Putamen (tissue), 1 donor: Measurements from ENCODE around the gene SLC15A1.

Source experiments
- DNase-seq: peaks from one replicate; pipeline ENCODE4 v3.0.0-alpha.2; 2016; ENCODE audit warnings: low spot score

The SLC15A1 gene

DNA sequence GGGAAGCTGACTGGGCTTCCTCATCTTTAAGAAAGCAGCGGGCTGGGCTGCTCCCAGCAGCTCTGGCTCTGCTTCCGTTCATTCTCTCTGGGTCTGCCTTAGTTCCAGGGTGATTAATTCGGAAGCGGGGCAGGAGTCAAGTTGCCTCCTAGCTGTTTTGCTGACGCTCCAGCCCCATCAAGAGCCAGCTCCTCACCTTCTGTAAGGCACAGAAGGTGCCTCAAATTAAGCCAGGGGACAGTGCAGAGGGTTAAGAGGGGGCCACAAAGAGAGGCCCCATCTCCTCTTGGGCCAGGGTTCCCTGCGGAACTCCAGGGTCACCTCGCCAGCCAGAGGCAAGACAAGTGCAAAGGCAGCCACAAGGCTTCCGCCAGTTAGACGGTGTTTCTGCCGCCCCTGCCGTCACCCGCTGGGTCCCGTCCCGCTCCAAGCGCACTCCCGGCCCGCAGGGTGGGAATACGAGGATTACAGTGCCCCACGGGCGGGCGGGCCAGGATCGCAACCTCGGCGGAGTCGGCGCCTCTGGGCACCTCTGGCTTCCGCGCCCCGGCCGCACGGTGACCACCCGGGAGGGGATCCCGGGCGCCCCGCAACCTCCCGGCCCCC lies 508 bp downstream of the SLC15A1 start:
- no peak for DNase-seq

- DNase-seq = no peak
Measured at GRCh38 chr13:98751367-98751782, 1.1 kb downstream of the SLC15A1 start.

DNA sequence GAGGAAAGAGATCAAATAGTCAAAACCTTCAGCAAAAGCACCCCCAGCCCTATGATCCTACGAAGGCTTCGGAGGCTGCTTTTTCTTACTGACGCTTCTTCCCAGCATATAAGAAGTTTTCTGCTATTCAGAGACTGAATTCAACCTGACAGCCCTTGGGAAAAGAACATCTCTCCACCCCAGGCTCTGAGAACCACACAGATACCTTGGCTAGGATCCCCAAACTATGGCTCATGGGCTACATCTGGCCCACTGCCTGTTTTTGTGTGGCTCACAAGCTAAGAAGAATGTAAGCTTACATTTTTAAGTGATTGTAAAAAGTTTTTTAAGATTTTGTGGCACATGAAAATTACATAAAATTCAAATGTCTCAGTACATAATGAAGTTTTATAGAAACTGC lies 3.0 kb downstream of the SLC15A1 start:
- DNase-seq = no peak

DNA sequence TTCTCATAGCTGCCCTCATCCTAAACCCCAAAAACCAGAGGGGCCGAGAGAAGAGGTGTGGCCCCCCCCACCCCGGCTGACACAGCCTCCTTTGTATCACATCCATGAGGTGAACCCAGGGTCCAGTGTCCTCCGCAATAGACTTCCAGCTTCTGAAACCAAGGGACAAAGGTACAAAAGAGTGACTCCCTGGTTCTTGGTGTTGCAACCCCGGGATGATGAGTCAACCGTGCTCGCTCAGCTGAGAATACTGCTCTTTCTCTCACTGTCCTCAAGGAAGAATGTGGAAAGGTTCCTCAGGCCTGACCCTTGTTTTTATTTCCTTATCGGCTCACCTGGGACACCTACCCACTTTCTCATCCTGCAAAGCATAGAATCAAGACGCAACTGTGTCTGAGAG lies 5.5 kb downstream of the SLC15A1 start:
- DNase-seq = no peak

DNA sequence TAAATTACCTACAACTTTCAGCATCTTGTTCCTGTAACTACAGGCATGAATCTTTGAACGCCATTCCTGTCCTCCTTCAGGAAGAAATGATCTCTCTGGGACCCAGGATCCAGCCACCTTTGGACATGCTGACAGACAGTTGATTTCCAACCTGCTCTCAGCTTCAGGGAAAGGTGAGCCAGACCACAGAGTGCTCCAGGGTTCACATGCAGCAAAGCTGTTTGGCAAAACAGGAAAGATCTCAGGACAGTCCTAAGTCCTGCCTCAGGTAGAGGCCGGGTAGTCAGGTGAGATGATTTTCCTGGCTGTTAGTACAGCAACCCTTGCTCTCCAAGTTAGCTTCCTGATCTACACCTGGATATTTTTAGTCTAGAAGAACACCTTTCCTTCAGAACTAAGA lies 9.1 kb downstream of the SLC15A1 start:
- DNase-seq = no peak

DNA sequence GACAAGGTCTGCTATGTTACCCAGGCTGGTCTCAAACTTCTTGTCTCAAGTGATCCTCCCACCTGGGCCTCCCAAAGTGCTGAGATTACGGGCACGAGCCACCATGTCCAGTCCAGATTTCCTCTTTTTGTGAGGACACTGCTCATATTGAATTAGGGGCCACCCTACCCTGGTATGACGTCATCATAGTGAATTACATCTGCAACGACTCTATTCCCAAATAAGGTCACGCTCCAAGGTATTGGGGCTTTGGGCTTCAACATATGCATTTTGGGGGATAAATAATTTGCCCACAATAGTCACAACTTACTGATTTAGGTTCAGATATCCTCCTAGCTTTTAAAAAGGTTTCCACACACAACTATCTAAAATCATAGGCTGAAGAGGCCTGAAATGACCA lies 9.5 kb downstream of the SLC15A1 start:
- no peak for DNase-seq

GRCh38 chr13:98741741-98742435 lies 10.6 kb downstream of the SLC15A1 start:
- no peak for DNase-seq

DNA sequence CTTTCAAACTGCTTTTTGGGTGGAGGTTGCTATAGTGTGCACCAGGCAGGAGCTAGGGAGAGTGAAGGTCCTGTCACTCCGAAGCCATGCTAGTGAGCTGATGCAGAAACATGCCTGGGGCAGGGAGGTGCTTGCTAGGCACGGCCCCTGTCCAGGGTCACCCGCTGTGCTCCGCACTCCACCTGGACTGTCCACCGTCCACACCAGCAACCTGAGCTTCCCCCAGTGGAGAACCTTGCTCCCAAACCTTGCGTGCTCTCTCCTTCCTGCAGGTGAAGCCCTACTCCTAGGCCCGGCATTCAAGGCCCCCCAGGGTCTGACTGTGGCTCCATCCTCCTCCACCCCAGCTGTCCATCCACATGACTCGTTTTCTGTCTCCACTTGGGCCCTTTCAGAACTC lies 12.3 kb downstream of the SLC15A1 start:
- DNase-seq = no peak

- DNase-seq = no peak
Measured at GRCh38 chr13:98738993-98739392, 13.5 kb downstream of the SLC15A1 start.

DNA sequence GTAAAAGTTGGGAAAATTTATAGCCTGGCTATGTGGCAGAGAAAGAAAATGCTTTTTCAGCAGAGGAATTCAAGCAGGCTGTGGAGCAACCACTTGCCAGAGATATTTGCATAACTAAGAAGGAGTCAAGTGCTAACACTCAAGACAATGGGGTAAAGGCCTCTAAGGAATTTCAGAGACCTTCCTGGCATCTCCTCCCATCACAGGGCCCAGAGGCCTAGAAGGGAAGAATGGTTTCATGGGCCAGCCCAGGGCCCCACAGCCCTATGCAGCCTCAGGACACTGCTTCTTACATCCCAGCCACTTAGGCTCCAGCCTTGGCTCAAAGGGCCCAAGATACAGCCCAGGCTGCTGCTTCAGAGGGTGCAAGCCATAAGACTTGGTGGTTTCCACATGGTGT lies 14.3 kb downstream of the SLC15A1 start:
- DNase-seq = no peak

DNA sequence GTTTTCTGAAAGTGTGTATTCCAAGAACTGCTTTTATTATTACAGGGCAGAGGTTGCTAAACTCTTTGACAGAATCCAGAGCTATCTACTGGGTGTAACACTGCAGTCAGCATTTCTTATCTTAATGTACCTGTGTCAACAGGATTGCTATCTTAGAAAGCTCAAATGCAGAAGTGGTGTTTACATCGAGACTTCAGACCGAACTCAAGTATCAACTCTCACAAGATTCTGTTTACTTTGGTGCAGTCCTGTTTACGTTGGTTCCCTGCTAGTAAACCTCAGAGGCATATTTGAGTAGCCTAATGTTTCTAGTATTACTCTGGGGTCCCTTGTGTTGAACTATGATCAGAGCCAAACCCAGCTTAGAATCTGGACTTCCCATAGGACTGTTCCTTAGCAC lies 20.5 kb downstream of the SLC15A1 start:
- no peak for DNase-seq

DNA sequence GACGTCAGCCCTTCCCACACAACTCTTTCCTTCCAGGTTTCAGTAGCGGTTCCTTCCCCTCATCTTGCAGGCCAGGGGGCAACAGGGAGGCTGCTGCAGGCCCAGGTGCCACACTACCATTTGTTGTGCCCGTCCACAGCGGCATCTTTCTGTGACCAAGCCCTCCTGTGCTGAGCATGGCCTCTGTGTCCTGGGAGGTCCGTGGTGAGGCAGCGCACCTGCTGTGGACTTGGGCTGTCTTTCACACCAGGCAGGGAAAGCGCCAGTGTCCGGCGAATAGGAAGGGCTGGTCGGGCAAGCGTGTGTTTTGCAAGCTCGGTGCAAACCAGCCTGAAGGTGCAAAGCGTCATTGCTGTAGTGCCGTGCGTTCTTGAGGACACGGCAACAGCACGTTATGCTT lies 21.4 kb downstream of the SLC15A1 start:
- DNase-seq = no peak

DNA sequence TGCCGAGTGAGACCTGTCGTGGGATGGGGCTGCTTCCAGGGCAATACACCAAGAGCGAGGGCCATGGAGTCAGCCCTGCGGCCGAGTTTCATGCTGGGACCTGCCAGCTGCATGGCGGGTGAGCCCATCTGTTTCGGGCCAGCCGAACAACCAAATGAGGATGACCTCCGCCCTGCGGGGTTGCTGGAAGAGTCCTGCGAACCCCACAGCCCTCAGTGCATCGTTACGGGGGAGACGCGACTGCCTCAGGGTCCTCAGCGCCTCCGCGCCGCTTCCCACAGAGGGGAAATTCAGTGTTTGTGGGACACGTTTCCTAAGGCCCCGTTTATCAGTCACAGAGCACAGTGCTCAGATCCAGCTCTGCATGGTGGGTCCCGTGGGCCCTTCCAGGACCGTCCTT lies 22.0 kb downstream of the SLC15A1 start:
- DNase-seq = no peak

DNA sequence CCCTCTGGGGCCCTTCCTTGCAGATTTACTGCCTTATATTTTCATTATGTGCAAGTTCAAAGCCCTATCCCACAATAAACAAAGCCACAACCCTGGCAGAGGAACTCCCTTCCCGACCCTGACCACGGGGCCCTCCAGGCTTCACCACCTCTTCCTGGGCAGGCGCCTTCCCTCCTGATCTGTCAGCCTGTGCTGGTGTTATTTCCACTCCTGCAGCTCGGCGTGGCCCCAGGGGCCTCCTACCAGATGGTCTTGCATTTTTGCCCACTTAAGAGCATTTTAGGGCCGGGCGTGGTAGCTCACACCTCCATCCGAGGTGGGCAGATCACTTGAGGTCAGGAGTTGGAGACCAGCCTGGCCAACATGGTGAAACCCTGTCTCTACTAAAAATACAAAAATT lies 22.8 kb downstream of the SLC15A1 start:
- DNase-seq = no peak

DNA sequence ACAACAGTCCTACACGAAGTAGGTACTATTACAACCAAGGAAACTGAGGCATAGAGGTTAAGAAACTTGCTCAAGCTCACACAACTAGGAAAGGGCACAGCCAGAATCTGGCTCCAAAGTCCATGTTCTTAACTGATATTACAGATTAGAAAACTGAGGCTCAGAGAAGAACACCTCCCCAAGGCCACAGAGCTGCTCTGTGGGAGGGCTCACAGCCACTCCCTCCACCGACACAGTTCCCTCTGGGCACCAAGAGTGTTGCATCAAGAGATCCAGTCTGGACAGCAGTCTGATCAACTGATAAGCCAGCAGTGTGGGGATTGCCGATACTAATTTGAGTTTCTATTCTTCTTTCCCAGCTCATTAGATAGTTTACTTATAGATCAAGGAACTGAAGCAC lies 29.5 kb downstream of the SLC15A1 start:
- no peak for DNase-seq

DNA sequence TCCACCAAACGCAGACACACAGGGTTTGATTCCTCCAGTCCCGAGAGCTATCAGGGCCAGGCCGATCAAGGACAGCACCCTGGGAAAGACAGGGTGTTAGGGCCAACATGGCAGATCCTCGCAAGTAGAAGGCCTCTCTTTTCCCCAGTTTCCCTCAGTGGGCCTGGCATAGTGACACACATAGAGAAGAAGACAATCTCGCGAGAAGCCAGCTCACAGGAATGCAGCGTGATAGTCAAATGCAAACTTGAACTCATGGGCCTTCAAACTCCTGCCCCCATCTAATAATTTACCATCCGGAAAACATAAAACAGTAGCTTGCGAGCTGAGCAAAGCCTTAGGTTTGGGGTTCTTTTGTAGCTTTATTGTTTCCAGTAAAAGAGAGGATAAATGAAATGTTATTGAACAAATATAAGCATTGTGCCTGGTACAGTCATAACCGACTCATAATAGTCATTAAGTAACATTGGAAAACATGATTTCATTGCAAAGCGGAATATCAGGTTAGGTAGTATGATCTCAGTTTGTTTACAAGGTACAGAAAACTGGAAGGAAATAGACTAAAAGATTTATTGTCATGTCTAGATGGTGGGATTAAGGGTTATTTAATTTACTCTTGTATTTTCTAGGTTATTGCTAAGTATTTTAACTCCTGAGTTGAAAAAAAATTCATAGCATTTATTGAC lies 30.5 kb downstream of the SLC15A1 start:
- DNase-seq = no peak

- DNase-seq = no peak
Measured at GRCh38 chr13:98719527-98720250, 32.8 kb downstream of the SLC15A1 start.

DNA sequence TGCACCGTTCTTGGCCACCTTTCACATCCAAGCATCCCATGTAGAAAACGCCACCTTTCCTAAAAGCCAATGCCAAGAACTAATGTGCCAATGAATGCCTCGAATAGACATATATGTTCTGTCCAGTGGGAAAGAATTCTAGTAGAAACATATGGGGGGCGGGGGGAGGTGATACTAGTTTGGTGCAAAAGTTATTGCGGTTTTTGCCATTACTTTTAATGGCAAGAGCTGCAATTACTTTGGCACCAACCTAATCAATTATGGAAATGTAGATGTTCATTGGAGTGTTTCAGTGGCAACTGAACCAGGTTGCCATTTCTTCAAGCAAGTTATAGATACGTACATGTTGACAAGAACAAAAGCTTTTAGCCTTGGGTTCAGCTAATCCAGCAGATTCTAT lies 34.6 kb downstream of the SLC15A1 start:
- no peak for DNase-seq

GRCh38 chr13:98717256-98717655 lies 35.2 kb downstream of the SLC15A1 start:
- DNase-seq = no peak

DNA sequence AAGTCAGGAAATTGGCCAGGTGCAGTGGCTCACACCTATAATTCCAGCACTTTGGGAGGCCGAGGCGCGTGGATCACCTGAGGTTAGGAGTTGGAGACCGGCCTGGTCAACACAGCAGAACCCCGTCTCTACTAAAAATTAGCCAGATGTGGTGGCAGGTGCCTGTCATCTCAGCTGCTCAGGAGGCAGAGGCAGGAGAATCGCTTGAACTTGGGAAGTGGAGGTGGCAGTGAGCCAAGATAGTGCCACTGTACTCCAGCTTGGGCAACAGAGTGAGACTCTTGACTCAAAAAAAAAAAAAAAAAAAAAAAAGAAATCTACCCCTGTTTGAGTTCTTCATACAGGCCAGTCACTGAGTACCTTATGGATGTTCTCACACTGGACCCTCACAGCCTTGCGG lies 42.0 kb downstream of the SLC15A1 start:
- no peak for DNase-seq

DNA sequence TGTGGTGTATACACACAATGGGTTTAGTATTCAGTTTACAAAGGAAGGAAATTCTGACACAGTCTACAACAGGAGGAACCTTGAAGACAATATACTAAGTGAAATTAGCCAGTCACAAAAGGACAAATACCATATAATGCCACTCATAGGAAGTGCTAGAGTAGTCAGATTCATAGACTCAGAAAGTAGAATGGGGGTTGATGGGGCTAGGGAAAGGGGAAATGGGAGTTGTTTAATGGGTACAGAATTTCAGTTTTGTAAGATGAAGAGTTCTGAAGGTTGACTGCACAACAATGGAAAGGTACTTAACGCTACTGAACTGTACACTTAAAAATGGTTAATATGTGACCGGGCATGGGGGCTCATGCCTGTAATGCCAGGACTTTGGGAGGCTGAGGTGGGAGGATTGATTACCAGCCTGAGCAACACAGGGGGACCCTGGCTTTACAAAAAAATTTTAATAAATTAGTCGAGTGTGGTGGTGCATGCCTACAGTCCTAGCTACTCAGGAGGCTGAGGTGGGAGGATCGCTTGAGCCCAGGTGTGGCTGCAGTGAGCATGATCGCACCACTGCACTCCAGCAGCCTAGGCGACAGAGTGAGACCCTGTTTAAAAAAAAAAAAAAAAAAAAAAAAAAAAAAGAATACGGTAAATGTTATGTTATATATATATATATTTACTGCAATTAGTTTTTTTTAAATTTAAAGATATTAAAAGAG lies 45.0 kb downstream of the SLC15A1 start:
- no peak for DNase-seq

- DNase-seq = no peak
Measured at GRCh38 chr13:98706446-98707110, 45.9 kb downstream of the SLC15A1 start.
